ENCODE results near the gene DDX25. TPM values are rescaled to one million over a fixed set of nuclear protein-coding genes. Genes with fewer than 3 reads are reported as not detected.
A peak's percentile ranks its signal among the peaks of the same experiment; 100 is the strongest.

The DDX25 gene
- total and polyA plus RNA-seq, 2 of the 13 experiments (the other 11 are each of a cell fraction or from before 2014, with no cell fraction given) = 0.17 to 0.29 TPM

- WGBS (ENCODE audit: low lambda C conversion rate) = 0% methylated on average over 9 of the region's 9 CpGs
- no peaks in the 10 kb centered on the region for H3K9me3 ChIP-seq (ENCODE audit: low read length)
- peaks cover 0 to 7% of the 10 kb centered on the region in 2 experiments; a peak in 1 of 5 replicates for H3K27me3 ChIP-seq (ENCODE audit: control insufficient read depth in 1 of 2, insufficient read depth in 2 of 2, low read length in 2 of 2)
- ATAC-seq (peak; percentile 28), DNase-seq (ENCODE audit: low spot score) (peak; percentile 62), FAIRE-seq (peak; percentile 34)
- H3K36me3 ChIP-seq (replicated peaks in 1 of 2; ENCODE audit: control insufficient read depth in 1 of 2, insufficient read depth in 2 of 2, low read length in 2 of 2) = no peaks in the 10 kb centered on the region
- peak overlapping the region; percentile 75 for H3K4me2 ChIP-seq (ENCODE audit: low read depth, low read length)
- intact Hi-C loops (cut with micrococcal nuclease; ENCODE audit: unreplicated experiment) = no loop called here
- peak overlapping the region in 2 of 3 experiments; percentile 19 to 50; a peak in 4 of 6 replicates for H3K4me3 ChIP-seq (replicated peaks in 1 of 3; ENCODE audit: insufficient read depth in 1 of 3, low read depth in 2 of 3, low read length in 3 of 3)
- no TSS peak for BruUV-seq (replicated peaks)
- no peaks in the 10 kb centered on the region for H4K20me1 ChIP-seq (ENCODE audit: insufficient read depth, low read length)
- peaks cover 73% of the 10 kb centered on the region for H3K4me1 ChIP-seq (ENCODE audit: insufficient read depth, low read length)
- H3K9ac ChIP-seq (ENCODE audit: insufficient read depth, low read depth, low read length) = peak overlapping the region; percentile 40; the same call in 1 of the 2 replicates
- no peak overlapping the region for H2AFZ ChIP-seq (ENCODE audit: low read length)
- POLR2A ChIA-PET = interaction anchor here (1.1 kb wide), 1 partner anchor 18 kb away, joined by 3 read pairs; the partner anchor contains the start of gene PUS3
- no peak overlapping the region for H3K27ac ChIP-seq (ENCODE audit: extremely low read length, insufficient read depth, low read length)
- CTCF ChIA-PET (ENCODE audit: low intra/inter-chr PET ratio, low total read pairs) = no interaction called here
- in situ Hi-C loops (cut with HindIII; ENCODE audit: extremely low pct_ligation_motif_present, low pct_unique_long_range_greater_than_20kb) = loop anchor here (5.0 kb wide), 1 partner anchor 266 kb away; no protein-coding TSS in a partner anchor
- H3K79me2 ChIP-seq (ENCODE audit: insufficient read depth, low read length) = no peaks in the 10 kb centered on the region
- TF ChIP-seq AKNA (CRISPR knock-in tag; IDR thresholded peaks at IDR 0.05; ENCODE audit: borderline replicate concordance) = no peak
- TF ChIP-seq ZSCAN30 (CRISPR knock-in tag; IDR thresholded peaks at IDR 0.05) = no peak
- TF ChIP-seq ZGPAT (CRISPR knock-in tag; IDR thresholded peaks at IDR 0.05) = no peak
- no peak for TF ChIP-seq CBX1 (IDR thresholded peaks at IDR 0.05; ENCODE audit: low read depth)
- no peak for TF ChIP-seq ZNF207 (IDR thresholded peaks at IDR 0.05; ENCODE audit: borderline replicate concordance)
- TF ChIP-seq PRDM15 (CRISPR knock-in tag; IDR thresholded peaks at IDR 0.05) = peak; percentile 81
- no peak for TF ChIP-seq SRSF9 (IDR thresholded peaks at IDR 0.05; ENCODE audit: borderline replicate concordance, insufficient read depth, low read depth, low read length, poor library complexity, severe bottlenecking)
- 0 out of 2 replicates have a peak, but pooled peaks have one; percentile 26 for TF ChIP-seq ZFY (CRISPR knock-in tag; IDR thresholded peaks at IDR 0.05)
- TF ChIP-seq NFATC3 (CRISPR knock-in tag; IDR thresholded peaks at IDR 0.05) = no peak
- TF ChIP-seq ZNF280B (CRISPR knock-in tag; IDR thresholded peaks at IDR 0.05; ENCODE audit: borderline replicate concordance) = no peak
- peak; percentile 31; the same call in 1 of the 2 replicates for TF ChIP-seq PHF21A (CRISPR knock-in tag; IDR thresholded peaks at IDR 0.05)
These were observed 16.7 kb downstream of the DDX25 start for GRCh38 chr11:125921042-125921441.
